Lower lobe of right lung (tissue), 2 donors: ENCODE results near the gene ATRAID. TPM values are rescaled to one million over a fixed set of nuclear protein-coding genes. Genes with fewer than 3 reads are reported as not detected.

Experiments
- ATAC-seq, 2 donors: fragments of 200-7000 bp; cut with Tn5 transposase; one replicate each; pipeline ENCODE4 v1.9.1; 2020 to 2022; ENCODE audit warnings: mild to moderate bottlenecking in 2 of 2, moderate library complexity in 2 of 2
- DNase-seq: peaks from one replicate; pipeline ENCODE4 v3.0.0-alpha.2; 2020
- H3K27ac ChIP-seq: fragments of 200-600 bp; one replicate; pipeline ENCODE4 v1.8.0; 2022
- H3K27me3 ChIP-seq: fragments of 200-600 bp; one replicate; pipeline ENCODE4 v1.8.0; 2022; ENCODE audit warnings: low read depth
- H3K36me3 ChIP-seq: fragments of 200-600 bp; one replicate; pipeline ENCODE4 v1.8.0; 2022; ENCODE audit warnings: mild to moderate bottlenecking
- H3K4me1 ChIP-seq: fragments of 200-600 bp; one replicate; pipeline ENCODE4 v1.8.0; 2022
- H3K4me3 ChIP-seq: fragments of 200-600 bp; one replicate; pipeline ENCODE4 v1.8.0; 2022; ENCODE audit warnings: mild to moderate bottlenecking
- H3K9me3 ChIP-seq: fragments of 200-600 bp; one replicate; pipeline ENCODE4 v1.8.0; 2022
- CTCF ChIP-seq: fragments of 200-600 bp; IDR thresholded peaks from one replicate; pipeline ENCODE4 v1.8.0; 2022; ENCODE audit warnings: antibody characterized with exemption, mild to moderate bottlenecking
- intact Hi-C: fragments of 100-400 bp; cut with DNase I; formaldehyde crosslinking; loops from one replicate; pipeline ENCODE4 v1.11.0; 2022
- total RNA-seq: library from RNA; stranded (reverse); fragmentation: NEBNext Ultra II Directional; extraction: Animal tissue kit (Norgen Biotek cat#: 25700); gene quantifications from one replicate; pipeline ENCODE4 v1.2.1, GENCODE V29; 2021
- donor health status: DM: no; HTN: yes; CAD: no; lungs with severe emphysema.

ATRAID gene
- total RNA-seq, 1 donor from 2014 or later, result 102 TPM

- intact Hi-C loops, result no loop called here
- H3K36me3 ChIP-seq, result peaks cover 34% of the 10 kb centered on the region
- DNase-seq, result no peak
- no peak for TF ChIP-seq CTCF
- H3K4me3 ChIP-seq, result no peak overlapping the region
- H3K27me3 ChIP-seq, result no peaks in the 10 kb centered on the region
- peaks cover 15% of the 10 kb centered on the region for H3K4me1 ChIP-seq
- no peak overlapping the region for H3K27ac ChIP-seq
- ATAC-seq, result no peak
- H3K9me3 ChIP-seq, result no peaks in the 10 kb centered on the region
Observed at GRCh38 chr2:27219091-27219490, 7.2 kb downstream of the ATRAID start.

GRCh38 chr2:27220091-27220490 is 8.2 kb downstream of the ATRAID start:
- H3K27me3 ChIP-seq, result no peaks in the 10 kb centered on the region
- no peak overlapping the region for H3K4me3 ChIP-seq
- H3K27ac ChIP-seq, result no peak overlapping the region
- H3K4me1 ChIP-seq, result peaks cover 15% of the 10 kb centered on the region
- intact Hi-C loops, result no loop called here
- no peaks in the 10 kb centered on the region for H3K9me3 ChIP-seq
- H3K36me3 ChIP-seq, result peaks cover 44% of the 10 kb centered on the region
- no peak for ATAC-seq
- TF ChIP-seq CTCF, result no peak
- DNase-seq, result no peak

GRCh38 chr2:27221166-27221565 is 9.3 kb downstream of the ATRAID start:
- Histone ChIP-seq H3K36me3 (peaks cover 46% of the 10 kb centered on the region), H3K27ac (no peak overlapping the region), H3K27me3 (no peaks in the 10 kb centered on the region), H3K4me1 (peaks cover 15% of the 10 kb centered on the region), H3K4me3 (no peak overlapping the region), H3K9me3 (no peaks in the 10 kb centered on the region)
- no peak for ATAC-seq
- intact Hi-C loops, result no loop called here
- DNase-seq, result no peak
- no peak for TF ChIP-seq CTCF

- Histone ChIP-seq H3K9me3 (no peaks in the 10 kb centered on the region), H3K27ac (no peak overlapping the region), H3K4me1 (peaks cover 9% of the 10 kb centered on the region), H3K4me3 (no peak overlapping the region), H3K27me3 (no peaks in the 10 kb centered on the region), H3K36me3 (peaks cover 58% of the 10 kb centered on the region)
- no peak for TF ChIP-seq CTCF
- no peak for ATAC-seq
- no peak for DNase-seq
- intact Hi-C loops, result no loop called here
Observed at GRCh38 chr2:27222407-27222806, 10.6 kb downstream of the ATRAID start.

- no peak for TF ChIP-seq CTCF
- Histone ChIP-seq H3K4me3 (no peak overlapping the region), H3K4me1 (peaks cover under 1% of the 10 kb centered on the region), H3K27me3 (no peaks in the 10 kb centered on the region), H3K9me3 (no peaks in the 10 kb centered on the region), H3K36me3 (peaks cover 68% of the 10 kb centered on the region), H3K27ac (no peak overlapping the region)
- intact Hi-C loops, result no loop called here
- no peak for DNase-seq
- ATAC-seq, result no peak
Observed at GRCh38 chr2:27223416-27223815, 11.6 kb downstream of the ATRAID start.

GRCh38 chr2:27225526-27225925 is 13.7 kb downstream of the ATRAID start:
- no peaks in the 10 kb centered on the region for H3K9me3 ChIP-seq
- peaks cover 89% of the 10 kb centered on the region for H3K36me3 ChIP-seq
- intact Hi-C loops, result no loop called here
- H3K27ac ChIP-seq, result no peak overlapping the region
- TF ChIP-seq CTCF, result no peak
- no peak overlapping the region for H3K4me3 ChIP-seq
- ATAC-seq (no peak), DNase-seq (no peak)
- no peaks in the 10 kb centered on the region for H3K27me3 ChIP-seq
- H3K4me1 ChIP-seq, result no peaks in the 10 kb centered on the region
